ENCODE measurements around the gene OPN1MW2.
"Not testable (repeated sequence)": the region's sequence is repeated elsewhere in the genome, so short reads cannot be mapped to it uniquely, and the experiment has no call there.

The OPN1MW2 gene

DNA sequence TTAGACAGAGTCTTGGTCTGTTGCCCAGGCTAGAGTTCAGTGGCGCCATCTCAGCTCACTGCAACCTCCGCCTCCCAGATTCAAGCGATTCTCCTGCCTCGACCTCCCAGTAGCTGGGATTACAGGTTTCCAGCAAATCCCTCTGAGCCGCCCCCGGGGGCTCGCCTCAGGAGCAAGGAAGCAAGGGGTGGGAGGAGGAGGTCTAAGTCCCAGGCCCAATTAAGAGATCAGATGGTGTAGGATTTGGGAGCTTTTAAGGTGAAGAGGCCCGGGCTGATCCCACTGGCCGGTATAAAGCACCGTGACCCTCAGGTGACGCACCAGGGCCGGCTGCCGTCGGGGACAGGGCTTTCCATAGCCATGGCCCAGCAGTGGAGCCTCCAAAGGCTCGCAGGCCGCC lies at the start of gene OPN1MW2:
Gene OPN1MW2 (plus strand): TSS at position 301 of the 400 bp plus-strand sequence. CDS start 60 bp downstream, at position 361.
- DNase-seq (ENCODE audit: low read depth, low spot score) = not testable (repeated sequence)

DNA sequence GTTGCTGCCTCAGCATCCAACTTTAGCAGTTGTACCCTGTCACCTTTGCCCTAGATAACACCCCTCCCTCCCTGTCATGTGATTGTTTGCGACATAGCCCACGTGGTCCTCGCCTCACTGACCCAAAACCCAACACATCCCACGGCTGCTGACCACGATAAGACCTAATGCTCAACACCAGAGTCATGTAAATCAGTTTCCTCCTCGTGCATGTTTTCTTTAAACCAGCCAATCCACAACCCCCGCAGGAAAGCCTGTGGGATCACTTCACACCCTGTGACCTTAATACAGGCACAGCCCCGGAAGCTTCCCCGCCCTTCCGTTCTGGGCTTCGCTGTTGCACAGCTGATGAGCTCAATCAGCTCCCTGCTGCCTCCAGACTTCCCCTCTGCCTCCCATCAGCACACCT lies 47.0 kb upstream of the OPN1MW2 start:
- DNase-seq (ENCODE audit: low read depth, low spot score) = not testable (repeated sequence)

DNA sequence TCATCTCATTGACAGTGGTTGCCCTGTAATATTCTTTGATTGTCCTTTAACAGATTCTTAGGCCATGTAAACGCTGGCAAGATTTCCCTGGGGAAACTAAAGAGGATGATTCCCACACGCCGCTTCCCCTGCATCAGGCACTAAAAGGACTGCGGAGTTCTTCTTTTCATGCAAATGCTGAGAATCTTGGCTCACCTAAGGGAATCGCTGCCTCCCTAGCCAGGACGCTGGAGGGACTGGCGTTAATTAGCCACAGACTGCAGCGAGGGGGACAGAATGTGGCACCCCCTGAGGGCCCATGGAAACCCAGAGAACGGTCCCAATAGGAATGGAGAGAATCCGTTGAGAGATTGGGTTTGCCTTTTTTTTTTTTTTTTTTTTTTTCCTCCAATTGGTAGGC lies 45.2 kb upstream of the OPN1MW2 start:
- not testable (repeated sequence) for DNase-seq (ENCODE audit: low read depth, low spot score)

DNA sequence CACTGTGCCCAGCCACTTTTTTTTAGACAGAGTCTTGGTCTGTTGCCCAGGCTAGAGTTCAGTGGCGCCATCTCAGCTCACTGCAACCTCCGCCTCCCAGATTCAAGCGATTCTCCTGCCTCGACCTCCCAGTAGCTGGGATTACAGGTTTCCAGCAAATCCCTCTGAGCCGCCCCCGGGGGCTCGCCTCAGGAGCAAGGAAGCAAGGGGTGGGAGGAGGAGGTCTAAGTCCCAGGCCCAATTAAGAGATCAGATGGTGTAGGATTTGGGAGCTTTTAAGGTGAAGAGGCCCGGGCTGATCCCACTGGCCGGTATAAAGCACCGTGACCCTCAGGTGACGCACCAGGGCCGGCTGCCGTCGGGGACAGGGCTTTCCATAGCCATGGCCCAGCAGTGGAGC lies 37.3 kb upstream of the OPN1MW2 start, which contains the start of gene OPN1MW:
Gene OPN1MW (plus strand): TSS at position 301 of the 400 bp plus-strand sequence. CDS start 82 bp downstream, at position 383.
- not testable (repeated sequence) for DNase-seq (ENCODE audit: low read depth, low spot score)

DNA sequence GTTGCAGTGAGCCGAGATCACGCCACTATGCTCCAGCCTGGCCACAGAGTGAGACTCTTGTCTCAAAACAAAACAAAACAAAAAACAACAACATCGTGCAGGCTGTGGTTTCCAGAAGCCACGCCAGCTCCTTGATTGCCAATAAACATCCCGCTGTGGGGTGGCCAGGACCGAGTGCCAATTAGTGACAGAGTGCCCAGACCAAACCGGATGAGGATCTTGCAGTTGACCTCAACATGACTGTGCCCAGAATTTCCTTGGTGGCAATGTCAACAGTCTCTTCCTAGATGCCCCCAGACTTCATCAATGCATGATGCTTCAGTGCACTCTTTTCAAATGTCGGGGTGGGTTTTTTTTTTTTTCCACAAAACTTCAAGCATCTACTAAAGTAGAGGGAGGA lies 35.8 kb upstream of the OPN1MW2 start:
- DNase-seq (ENCODE audit: low read depth, low spot score) = not testable (repeated sequence)

DNA sequence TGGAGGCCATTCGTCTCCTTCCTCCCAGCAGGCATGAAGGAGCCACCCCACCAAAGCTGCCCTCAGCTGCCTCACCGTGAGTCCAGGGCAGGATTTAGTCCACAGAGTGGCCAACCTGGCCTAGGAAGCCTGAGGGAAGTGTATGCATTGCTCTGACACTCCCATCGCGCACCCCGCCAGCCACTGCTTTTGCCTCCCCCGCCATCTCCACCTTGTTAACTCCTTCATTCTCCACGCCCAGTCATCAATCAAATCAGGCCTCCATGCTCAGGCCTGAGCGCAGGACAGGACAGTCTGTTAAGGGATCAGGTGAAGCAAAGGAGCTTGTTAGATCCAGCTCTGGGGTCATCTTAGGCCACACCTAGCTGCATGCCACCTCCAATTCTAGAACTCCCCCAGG lies 26.7 kb upstream of the OPN1MW2 start:
- DNase-seq (ENCODE audit: low read depth, low spot score) = not testable (repeated sequence)

DNA sequence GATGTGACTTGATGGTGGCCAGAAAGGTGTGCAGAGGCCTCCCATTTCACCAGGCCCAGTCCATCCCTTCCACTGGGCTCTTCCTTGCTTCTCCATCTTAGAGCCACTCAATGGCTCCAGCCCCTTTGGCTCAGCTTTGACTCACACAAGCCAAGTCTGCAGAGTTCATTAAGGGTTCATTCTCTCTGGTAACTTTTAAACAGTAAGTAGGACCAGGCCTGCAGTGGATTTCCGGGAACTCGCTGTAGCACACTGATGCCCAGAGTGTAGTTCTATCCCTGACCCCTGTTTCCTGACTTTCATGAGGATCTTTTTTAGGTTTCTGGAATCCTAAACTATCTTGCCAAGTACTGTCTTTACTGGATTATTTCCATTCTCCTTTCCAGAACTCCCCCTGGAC lies 25.2 kb upstream of the OPN1MW2 start:
- DNase-seq (ENCODE audit: low read depth, low spot score) = not testable (repeated sequence)

DNA sequence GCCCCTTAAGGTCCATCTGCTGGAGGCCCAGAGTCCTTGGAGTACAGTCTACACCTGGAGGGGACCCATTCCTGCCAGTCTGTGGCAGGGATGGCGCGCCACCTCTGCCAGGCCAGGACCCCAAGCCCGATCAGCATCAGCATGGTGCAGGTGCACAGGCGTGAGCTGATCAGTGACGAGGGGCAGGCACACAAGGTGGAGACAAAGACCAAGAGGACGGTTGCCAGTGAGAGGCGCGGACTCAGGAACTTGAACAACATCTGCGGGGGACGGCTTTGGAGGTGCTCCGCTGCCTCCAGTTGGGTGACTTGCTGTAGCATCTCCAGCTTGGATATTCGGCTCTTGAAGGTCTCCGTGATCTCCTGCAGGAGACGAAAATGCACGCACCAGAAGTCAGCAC lies 23.1 kb upstream of the OPN1MW2 start:
- DNase-seq (ENCODE audit: low read depth, low spot score) = not testable (repeated sequence)

DNA sequence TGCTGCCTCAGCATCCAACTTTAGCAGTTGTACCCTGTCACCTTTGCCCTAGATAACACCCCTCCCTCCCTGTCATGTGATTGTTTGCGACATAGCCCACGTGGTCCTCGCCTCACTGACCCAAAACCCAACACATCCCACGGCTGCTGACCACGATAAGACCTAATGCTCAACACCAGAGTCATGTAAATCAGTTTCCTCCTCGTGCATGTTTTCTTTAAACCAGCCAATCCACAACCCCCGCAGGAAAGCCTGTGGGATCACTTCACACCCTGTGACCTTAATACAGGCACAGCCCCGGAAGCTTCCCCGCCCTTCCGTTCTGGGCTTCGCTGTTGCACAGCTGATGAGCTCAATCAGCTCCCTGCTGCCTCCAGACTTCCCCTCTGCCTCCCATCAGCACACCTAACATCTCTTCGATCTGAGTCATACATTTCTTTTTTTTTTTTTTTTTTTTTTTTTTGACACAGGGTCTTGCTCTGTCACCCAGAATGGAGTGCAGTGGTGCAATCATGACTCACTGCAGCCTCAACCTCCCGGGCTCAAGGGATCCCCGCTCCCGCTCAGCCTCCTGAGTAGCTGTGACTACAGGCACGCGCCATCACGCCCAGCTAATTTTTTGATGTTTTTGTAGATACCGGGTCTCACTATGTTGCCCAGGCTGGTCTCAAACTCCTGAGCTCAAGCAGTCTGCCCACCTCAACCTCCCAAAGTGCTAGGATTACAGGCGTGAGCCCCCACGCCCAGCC lies 9.7 kb upstream of the OPN1MW2 start:
- not testable (repeated sequence) for DNase-seq (ENCODE audit: low read depth, low spot score)

DNA sequence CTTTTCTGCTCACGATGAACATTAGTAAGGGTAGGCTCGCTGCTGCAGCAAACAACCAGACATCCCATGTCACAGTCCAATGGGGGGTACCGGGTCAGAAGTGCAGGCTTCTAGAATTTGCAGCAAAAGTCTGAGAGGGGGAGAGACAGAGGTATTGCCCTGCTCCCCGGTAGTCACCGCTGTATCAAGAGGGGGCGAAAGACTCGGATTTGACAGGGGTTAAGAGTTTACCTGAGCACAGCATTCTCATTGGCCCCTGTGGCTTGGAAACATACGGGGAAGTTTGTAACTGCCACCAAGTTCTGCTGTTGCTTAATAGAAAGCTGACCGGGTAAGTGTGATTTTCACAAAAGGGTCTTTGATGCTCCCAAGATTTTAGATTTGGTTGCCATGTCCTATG lies 8.5 kb upstream of the OPN1MW2 start:
- DNase-seq (ENCODE audit: low read depth, low spot score) = not testable (repeated sequence)

DNA sequence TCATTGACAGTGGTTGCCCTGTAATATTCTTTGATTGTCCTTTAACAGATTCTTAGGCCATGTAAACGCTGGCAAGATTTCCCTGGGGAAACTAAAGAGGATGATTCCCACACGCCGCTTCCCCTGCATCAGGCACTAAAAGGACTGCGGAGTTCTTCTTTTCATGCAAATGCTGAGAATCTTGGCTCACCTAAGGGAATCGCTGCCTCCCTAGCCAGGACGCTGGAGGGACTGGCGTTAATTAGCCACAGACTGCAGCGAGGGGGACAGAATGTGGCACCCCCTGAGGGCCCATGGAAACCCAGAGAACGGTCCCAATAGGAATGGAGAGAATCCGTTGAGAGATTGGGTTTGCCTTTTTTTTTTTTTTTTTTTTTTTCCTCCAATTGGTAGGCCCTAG lies 8.1 kb upstream of the OPN1MW2 start:
- DNase-seq (ENCODE audit: low read depth, low spot score) = not testable (repeated sequence)

DNA sequence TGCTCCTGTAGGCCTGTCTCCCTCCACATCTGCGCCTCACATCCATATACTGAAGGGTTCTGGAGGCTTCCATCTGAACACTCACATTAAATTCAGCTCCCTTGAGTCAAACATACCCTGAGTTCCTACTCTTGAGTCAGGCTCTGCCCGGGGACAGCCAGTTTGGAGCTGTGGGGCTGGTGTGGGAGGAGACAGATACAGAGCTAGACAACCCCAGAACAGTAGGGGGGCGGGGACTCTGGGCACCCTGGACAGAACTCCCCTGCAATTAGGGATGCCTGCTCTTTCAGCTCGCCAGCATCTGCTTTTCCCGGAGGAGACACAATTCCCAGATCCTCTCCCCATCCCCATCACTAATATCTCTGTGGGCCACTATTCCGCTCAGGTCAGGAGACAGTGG lies 5.7 kb downstream of the OPN1MW2 start:
- DNase-seq (ENCODE audit: low read depth, low spot score) = not testable (repeated sequence)

DNA sequence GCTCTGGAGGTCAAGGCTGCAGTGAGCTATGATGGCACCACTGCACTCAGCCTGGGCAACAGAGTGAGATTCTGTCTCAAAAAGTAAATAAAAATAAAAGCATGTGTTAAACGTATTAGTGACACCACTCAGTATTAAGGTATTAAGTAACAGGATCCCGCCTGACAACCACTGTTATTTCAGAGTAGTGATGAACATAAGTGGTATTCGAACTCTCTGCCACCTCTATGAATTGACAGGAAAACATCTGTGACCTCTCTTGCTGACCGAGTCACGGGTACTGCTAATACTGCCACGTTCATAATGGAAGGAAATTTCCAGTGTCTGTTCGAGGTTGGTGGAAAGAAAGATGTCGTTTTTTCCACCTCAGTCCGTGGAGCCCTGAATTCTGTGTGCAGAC lies 7.2 kb downstream of the OPN1MW2 start:
- not testable (repeated sequence) for DNase-seq (ENCODE audit: low read depth, low spot score)

DNA sequence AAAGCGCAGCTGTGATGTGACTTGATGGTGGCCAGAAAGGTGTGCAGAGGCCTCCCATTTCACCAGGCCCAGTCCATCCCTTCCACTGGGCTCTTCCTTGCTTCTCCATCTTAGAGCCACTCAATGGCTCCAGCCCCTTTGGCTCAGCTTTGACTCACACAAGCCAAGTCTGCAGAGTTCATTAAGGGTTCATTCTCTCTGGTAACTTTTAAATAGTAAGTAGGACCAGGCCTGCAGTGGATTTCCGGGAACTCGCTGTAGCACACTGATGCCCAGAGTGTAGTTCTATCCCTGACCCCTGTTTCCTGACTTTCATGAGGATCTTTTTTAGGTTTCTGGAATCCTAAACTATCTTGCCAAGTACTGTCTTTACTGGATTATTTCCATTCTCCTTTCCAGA lies 11.9 kb downstream of the OPN1MW2 start:
- DNase-seq (ENCODE audit: low read depth, low spot score) = not testable (repeated sequence)

DNA sequence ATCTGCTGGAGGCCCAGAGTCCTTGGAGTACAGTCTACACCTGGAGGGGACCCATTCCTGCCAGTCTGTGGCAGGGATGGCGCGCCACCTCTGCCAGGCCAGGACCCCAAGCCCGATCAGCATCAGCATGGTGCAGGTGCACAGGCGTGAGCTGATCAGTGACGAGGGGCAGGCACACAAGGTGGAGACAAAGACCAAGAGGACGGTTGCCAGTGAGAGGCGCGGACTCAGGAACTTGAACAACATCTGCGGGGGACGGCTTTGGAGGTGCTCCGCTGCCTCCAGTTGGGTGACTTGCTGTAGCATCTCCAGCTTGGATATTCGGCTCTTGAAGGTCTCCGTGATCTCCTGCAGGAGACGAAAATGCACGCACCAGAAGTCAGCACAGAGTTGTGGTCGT lies 14.1 kb downstream of the OPN1MW2 start:
- DNase-seq (ENCODE audit: low read depth, low spot score) = not testable (repeated sequence)

DNA sequence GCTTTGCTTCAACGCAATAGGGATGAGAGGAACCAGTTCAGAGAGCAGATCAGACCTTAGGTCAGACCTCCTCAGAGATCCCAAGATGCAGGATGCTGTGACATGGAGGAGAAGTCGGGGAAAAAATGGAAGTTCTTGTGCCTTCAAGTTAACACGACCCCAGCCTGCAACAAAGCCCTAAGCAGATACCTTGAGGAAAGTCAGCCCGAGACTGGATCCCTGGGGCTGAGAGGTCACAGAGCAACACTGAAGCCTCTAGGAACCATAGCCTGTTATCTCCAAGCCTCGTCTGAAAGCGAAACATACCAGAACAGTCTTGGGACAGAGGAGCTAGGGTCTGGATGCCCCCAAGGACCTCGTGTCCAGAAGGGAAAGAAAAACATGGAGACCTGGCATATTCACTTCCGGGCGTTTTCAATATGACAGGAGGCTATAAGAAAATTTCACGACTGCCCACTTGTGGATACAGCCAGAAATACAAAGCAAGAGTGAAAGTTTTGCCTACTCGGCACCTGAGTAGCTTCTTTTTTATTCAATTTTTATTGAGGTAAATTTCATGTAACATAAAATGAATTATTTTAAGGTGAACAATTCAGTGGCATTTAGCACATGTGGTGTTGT lies 19.5 kb downstream of the OPN1MW2 start:
- not testable (repeated sequence) for DNase-seq (ENCODE audit: low read depth, low spot score)

DNA sequence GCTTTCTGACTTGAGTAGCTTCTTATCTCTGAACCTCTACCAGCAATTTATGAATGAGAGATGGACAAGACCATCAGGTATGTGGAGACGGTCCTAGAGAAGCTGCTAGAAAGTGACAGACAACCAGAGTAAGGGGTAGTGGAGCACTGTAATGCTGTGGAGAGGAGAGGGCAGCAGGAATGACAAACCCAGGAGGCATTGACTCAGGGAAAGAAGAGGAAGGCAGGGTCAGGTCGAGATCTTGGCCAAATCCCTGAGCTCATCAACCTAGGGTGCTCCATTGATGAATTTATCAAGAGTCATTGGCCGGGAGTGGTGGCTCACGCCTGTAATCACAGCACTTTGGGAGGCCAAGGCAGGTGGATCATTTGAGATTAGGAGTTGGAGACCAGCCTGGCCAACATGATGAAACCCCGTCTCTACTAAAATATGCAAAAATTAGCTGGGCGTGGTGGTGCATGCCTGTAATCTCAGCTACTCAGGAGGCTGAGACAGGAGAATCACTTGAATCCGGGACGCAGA lies 20.5 kb downstream of the OPN1MW2 start:
- not testable (repeated sequence) for DNase-seq (ENCODE audit: low read depth, low spot score)

DNA sequence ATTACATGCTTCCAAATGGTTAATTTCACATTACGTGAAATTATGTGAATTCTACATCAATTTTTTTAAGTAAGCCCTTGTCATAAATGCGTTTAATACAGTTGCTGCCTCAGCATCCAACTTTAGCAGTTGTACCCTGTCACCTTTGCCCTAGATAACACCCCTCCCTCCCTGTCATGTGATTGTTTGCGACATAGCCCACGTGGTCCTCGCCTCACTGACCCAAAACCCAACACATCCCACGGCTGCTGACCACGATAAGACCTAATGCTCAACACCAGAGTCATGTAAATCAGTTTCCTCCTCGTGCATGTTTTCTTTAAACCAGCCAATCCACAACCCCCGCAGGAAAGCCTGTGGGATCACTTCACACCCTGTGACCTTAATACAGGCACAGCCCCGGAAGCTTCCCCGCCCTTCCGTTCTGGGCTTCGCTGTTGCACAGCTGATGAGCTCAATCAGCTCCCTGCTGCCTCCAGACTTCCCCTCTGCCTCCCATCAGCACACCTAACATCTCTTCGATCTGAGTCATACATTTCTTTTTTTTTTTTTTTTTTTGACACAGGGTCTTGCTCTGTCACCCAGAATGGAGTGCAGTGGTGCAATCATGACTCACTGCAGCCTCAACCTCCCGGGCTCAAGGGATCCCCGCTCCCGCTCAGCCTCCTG lies 28.0 kb downstream of the OPN1MW2 start:
- DNase-seq (ENCODE audit: low read depth, low spot score) = not testable (repeated sequence)

DNA sequence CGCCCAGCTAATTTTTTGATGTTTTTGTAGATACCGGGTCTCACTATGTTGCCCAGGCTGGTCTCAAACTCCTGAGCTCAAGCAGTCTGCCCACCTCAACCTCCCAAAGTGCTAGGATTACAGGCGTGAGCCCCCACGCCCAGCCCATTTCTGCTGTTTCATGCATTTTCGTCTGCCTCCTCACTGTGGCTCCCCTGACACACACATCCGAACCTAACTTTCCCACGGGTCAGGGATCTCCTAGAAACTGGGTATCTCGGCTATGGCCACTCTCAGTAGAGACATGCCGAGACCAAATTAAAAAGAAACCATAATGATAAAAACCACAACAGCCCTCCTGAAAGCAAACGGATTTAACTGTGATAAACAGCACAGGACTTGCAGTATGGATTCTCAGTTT lies 28.5 kb downstream of the OPN1MW2 start:
- DNase-seq (ENCODE audit: low read depth, low spot score) = not testable (repeated sequence)

DNA sequence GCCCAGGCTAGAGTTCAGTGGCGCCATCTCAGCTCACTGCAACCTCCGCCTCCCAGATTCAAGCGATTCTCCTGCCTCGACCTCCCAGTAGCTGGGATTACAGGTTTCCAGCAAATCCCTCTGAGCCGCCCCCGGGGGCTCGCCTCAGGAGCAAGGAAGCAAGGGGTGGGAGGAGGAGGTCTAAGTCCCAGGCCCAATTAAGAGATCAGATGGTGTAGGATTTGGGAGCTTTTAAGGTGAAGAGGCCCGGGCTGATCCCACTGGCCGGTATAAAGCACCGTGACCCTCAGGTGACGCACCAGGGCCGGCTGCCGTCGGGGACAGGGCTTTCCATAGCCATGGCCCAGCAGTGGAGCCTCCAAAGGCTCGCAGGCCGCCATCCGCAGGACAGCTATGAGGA lies 37.7 kb downstream of the OPN1MW2 start, which contains the start of gene OPN1MW3:
Gene OPN1MW3 (plus strand): TSS at position 301 of the 400 bp plus-strand sequence. CDS start 38 bp downstream, at position 339.
- not testable (repeated sequence) for DNase-seq (ENCODE audit: low read depth, low spot score)

DNA sequence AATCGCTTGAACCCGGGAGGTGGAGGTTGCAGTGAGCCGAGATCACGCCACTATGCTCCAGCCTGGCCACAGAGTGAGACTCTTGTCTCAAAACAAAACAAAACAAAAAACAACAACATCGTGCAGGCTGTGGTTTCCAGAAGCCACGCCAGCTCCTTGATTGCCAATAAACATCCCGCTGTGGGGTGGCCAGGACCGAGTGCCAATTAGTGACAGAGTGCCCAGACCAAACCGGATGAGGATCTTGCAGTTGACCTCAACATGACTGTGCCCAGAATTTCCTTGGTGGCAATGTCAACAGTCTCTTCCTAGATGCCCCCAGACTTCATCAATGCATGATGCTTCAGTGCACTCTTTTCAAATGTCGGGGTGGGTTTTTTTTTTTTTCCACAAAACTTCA lies 39.2 kb downstream of the OPN1MW2 start:
- not testable (repeated sequence) for DNase-seq (ENCODE audit: low read depth, low spot score)

DNA sequence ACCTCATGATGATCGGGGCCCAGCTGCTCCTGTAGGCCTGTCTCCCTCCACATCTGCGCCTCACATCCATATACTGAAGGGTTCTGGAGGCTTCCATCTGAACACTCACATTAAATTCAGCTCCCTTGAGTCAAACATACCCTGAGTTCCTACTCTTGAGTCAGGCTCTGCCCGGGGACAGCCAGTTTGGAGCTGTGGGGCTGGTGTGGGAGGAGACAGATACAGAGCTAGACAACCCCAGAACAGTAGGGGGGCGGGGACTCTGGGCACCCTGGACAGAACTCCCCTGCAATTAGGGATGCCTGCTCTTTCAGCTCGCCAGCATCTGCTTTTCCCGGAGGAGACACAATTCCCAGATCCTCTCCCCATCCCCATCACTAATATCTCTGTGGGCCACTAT lies 43.5 kb downstream of the OPN1MW2 start:
- DNase-seq (ENCODE audit: low read depth, low spot score) = not testable (repeated sequence)
